A549 (cell line): Measurements from ENCODE around the gene RGL3.

Experiments
- CTCF ChIP-seq: fragments of >200 bp; sonication (Bioruptor Twin); formaldehyde crosslinking; IDR thresholded peaks from 3 replicates; pipeline ENCODE4 v1.5.1; 2016
- EP300 ChIP-seq, 2 experiments: fragments of >200 bp; sonication (Bioruptor Twin); formaldehyde crosslinking; IDR thresholded peaks; 2 replicates in 1 of 2; 3 replicates in 1 of 2; pipeline ENCODE4 v1.6.1; 2016 to 2017
- FOSB ChIP-seq: fragments of 250-450 bp; sonication (Bioruptor Pico); IDR thresholded peaks from 2 replicates; pipeline ENCODE4 v1.5.0; 2020; ENCODE audit warnings: mild to moderate bottlenecking, moderate library complexity
- HOXA7 ChIP-seq: fragments of 250-450 bp; sonication (Bioruptor Pico); IDR thresholded peaks from 2 replicates; pipeline ENCODE4 v1.5.0; 2020; ENCODE audit warnings: mild to moderate bottlenecking, moderate library complexity
- JUN ChIP-seq, 2 experiments: fragments of >200 bp; sonication (Bioruptor Twin); formaldehyde crosslinking; IDR thresholded peaks; 2 replicates in 1 of 2; 3 replicates in 1 of 2; pipeline ENCODE4 v1.6.1; 2016 to 2017
- KDM1A ChIP-seq: fragments of 200-600 bp; sonication (generic); IDR thresholded peaks from 2 replicates; pipeline ENCODE4 v1.6.1; 2016; ENCODE audit warnings: low read depth, mild to moderate bottlenecking
- MAX ChIP-seq: IDR thresholded peaks from 2 replicates; pipeline ENCODE4 v1.6.1; 2012
- POLR2A ChIP-seq: IDR thresholded peaks from 2 replicates; pipeline ENCODE4 v1.6.1; 2012; ENCODE audit warnings: mild to moderate bottlenecking, low read length
- SMC3 ChIP-seq: fragments of >200 bp; sonication (Bioruptor Twin); formaldehyde crosslinking; IDR thresholded peaks from 3 replicates; pipeline ENCODE4 v1.6.1; 2018; ENCODE audit warnings: inconsistent platforms

- no peak for TF ChIP-seq MAX
- no peak for TF ChIP-seq HOXA7 (CRISPR knock-in tag)
- TF ChIP-seq EP300 (IDR thresholded peaks at IDR 0.05): no peak
- TF ChIP-seq SMC3: no peak
- no peak for TF ChIP-seq FOSB (CRISPR knock-in tag)
- TF ChIP-seq CTCF: no peak
- no peak for TF ChIP-seq POLR2A
- TF ChIP-seq KDM1A: no peak
- TF ChIP-seq JUN (IDR thresholded peaks at IDR 0.05): no peak
Measured at GRCh38 chr19:11390933-11391680, 28.0 kb downstream of the RGL3 start.
